ENCODE measurements around the gene TMEM184A. TPM values are rescaled to one million over a fixed set of nuclear protein-coding genes. Genes with fewer than 3 reads are reported as not detected.

The TMEM184A gene
- total RNA-seq, 1 donor from 2014 or later = not detected

GRCh38 chr7:1503390-1503789, 52.6 kb downstream of the TMEM184A start:
- no peaks in the 10 kb centered on the region for H3K36me3 Mint-ChIP-seq (ENCODE audit: low read depth)
- H3K4me1 Mint-ChIP-seq = peaks cover 18% of the 10 kb centered on the region
- H3K4me3 Mint-ChIP-seq = peak overlapping the region; percentile 86
- H3K27ac Mint-ChIP-seq (ENCODE audit: unreplicated experiment) = no peak overlapping the region
- TF ChIP-seq, protein P1, sequence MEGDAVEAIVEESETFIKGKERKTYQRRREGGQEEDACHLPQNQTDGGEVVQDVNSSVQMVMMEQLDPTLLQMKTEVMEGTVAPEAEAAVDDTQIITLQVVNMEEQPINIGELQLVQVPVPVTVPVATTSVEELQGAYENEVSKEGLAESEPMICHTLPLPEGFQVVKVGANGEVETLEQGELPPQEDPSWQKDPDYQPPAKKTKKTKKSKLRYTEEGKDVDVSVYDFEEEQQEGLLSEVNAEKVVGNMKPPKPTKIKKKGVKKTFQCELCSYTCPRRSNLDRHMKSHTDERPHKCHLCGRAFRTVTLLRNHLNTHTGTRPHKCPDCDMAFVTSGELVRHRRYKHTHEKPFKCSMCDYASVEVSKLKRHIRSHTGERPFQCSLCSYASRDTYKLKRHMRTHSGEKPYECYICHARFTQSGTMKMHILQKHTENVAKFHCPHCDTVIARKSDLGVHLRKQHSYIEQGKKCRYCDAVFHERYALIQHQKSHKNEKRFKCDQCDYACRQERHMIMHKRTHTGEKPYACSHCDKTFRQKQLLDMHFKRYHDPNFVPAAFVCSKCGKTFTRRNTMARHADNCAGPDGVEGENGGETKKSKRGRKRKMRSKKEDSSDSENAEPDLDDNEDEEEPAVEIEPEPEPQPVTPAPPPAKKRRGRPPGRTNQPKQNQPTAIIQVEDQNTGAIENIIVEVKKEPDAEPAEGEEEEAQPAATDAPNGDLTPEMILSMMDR (conservative IDR thresholded peaks at IDR 0.05) = no peak
- no peaks in the 10 kb centered on the region for H3K27me3 Mint-ChIP-seq (ENCODE audit: low read depth)
- H3K9me3 Mint-ChIP-seq = no peaks in the 10 kb centered on the region
- no peak for DNase-seq (ENCODE audit: low read depth, low spot score)

- no peaks in the 10 kb centered on the region for H3K36me3 Mint-ChIP-seq (ENCODE audit: low read depth)
- no peak for DNase-seq (ENCODE audit: low read depth, low spot score)
- peaks cover 18% of the 10 kb centered on the region for H3K4me1 Mint-ChIP-seq
- H3K4me3 Mint-ChIP-seq = peak overlapping the region; percentile 86
- TF ChIP-seq, protein P1 (conservative IDR thresholded peaks at IDR 0.05) = no peak
- no peaks in the 10 kb centered on the region for H3K9me3 Mint-ChIP-seq
- no peak overlapping the region for H3K27ac Mint-ChIP-seq (ENCODE audit: unreplicated experiment)
- no peaks in the 10 kb centered on the region for H3K27me3 Mint-ChIP-seq (ENCODE audit: low read depth)
Observed at GRCh38 chr7:1502845-1503244, 53.2 kb downstream of the TMEM184A start.

GRCh38 chr7:1501487-1502270, 54.3 kb downstream of the TMEM184A start:
- DNase-seq (ENCODE audit: low read depth, low spot score) = no peak
- Mint-ChIP-seq H3K36me3 (ENCODE audit: low read depth) (no peaks in the 10 kb centered on the region), H3K27ac (ENCODE audit: unreplicated experiment) (no peak overlapping the region)

DNA sequence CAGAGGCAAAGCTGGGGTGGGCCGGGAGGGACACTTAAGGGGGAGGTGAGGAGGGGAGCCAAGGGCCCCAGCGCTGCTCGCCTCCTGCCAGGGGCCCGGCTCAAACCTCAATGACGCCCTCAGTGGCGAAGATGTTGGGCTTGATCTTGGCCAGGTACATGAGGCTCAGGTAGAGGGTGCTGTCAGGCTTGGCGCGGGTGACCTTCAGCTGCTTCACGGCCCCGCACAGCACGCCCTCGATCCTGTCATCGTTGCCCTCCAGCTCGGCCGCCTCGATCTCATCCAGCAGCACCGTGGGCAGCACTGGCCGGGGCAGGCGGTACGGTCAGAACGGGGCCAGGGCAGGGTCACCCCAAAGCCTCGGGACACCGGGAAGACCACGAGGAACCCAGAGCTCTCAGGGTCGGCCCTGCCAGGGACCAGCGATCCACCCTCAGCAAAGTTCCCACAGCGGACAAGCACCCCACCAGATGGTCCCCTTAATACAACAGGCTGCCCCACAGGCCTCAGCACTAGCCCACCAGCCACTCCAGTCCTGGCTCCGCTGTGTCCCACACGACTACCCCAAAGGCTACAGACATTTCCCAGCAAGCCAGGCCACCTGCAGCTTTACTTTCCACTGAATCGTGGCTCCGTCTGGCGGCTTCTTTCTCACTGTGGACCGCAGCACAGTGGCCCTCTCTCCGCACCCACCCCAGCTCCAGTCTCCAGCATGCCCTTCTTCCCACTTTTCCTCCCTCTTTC, 55.8 kb downstream of the TMEM184A start:
- Mint-ChIP-seq H3K9me3 (no peaks in the 10 kb centered on the region), H3K36me3 (ENCODE audit: low read depth) (no peaks in the 10 kb centered on the region), H3K27ac (ENCODE audit: unreplicated experiment) (peak overlapping the region; percentile 62), H3K4me3 (peak overlapping the region; percentile 27), H3K27me3 (ENCODE audit: low read depth) (no peaks in the 10 kb centered on the region), H3K4me1 (peaks cover 15% of the 10 kb centered on the region)
- TF ChIP-seq, protein P1 (conservative IDR thresholded peaks at IDR 0.05) = no peak
- no peak for DNase-seq (ENCODE audit: low read depth, low spot score)

More at GRCh38 chr7:1501487-1502270, 54.3 kb downstream of the TMEM184A start:
- Mint-ChIP-seq H3K9me3 (no peaks in the 10 kb centered on the region), H3K4me3 (peak overlapping the region; percentile 86), H3K27me3 (ENCODE audit: low read depth) (no peaks in the 10 kb centered on the region), H3K4me1 (peaks cover 15% of the 10 kb centered on the region)
- TF ChIP-seq, protein P1 (conservative IDR thresholded peaks at IDR 0.05) = no peak

DNA sequence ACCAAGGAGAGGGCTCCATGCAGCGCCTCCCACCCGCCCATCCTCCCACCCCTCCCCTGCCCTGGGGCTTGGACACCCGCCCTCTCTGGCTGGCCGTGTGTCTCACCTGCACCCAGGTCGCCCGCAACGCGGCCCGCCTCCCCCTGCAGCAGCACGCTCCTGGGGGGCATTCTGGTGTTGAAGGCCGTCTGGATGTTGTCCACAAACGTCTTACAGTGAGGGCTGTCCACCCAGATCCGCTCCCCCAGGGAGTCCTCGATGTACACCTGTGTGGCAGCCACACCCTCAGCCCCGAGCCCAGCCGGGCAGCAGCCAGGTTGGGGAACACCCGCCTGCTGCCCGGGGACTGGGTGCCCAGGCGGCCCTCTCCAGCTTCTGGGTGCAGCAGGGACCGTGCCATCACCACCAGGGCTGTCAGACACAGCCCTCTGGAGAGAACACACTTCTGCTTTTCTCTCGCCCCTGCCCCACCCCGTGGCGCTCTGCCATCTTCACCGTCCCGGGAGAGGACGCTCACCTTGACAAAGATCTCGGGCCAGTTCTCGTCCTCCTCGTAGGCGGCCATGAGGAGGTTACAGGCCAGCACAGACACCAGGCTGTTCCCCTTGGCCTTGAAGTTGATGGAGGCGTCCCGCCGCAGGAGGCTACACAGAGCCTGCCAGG, 56.5 kb downstream of the TMEM184A start:
- Mint-ChIP-seq H3K4me3 (no peak overlapping the region), H3K36me3 (ENCODE audit: low read depth) (no peaks in the 10 kb centered on the region), H3K27me3 (ENCODE audit: low read depth) (no peaks in the 10 kb centered on the region), H3K4me1 (peaks cover 15% of the 10 kb centered on the region), H3K27ac (ENCODE audit: unreplicated experiment) (no peak overlapping the region), H3K9me3 (no peaks in the 10 kb centered on the region)
- TF ChIP-seq, protein P1 (conservative IDR thresholded peaks at IDR 0.05) = no peak
- DNase-seq (ENCODE audit: low read depth, low spot score) = no peak

Data from neural crest cell (in vitro differentiated cells).